HUES6 (cell line): ENCODE data around the gene UTP3.
"Not testable (repeated sequence)": the region's sequence is repeated elsewhere in the genome, so short reads cannot be mapped to it uniquely, and the experiment has no call there.

Experiments
- H3K27ac ChIP-seq: 2 replicates; pipeline ENCODE4 v1.7.0; 2013; ENCODE audit warnings: low read depth, mild to moderate bottlenecking, low read length, inconsistent platforms
- H3K27me3 ChIP-seq: 2 replicates; pipeline ENCODE4 v1.6.1; 2013; ENCODE audit warnings: low read length; ENCODE audit not compliant: control insufficient read depth, insufficient read depth
- H3K36me3 ChIP-seq: 2 replicates; pipeline ENCODE4 v1.6.1; 2013; ENCODE audit warnings: low read length; ENCODE audit not compliant: control insufficient read depth, insufficient read depth
- H3K4me1 ChIP-seq: 2 replicates; pipeline ENCODE4 v1.6.1; 2013; ENCODE audit warnings: low read length; ENCODE audit not compliant: control insufficient read depth, insufficient read depth
- H3K4me3 ChIP-seq: 2 replicates; pipeline ENCODE4 v1.5.1; 2013; ENCODE audit warnings: low read depth, low read length
- H3K9ac ChIP-seq: one replicate; pipeline ENCODE4 v1.6.1; 2013; ENCODE audit warnings: mild to moderate bottlenecking, low read length
- H3K9me3 ChIP-seq: 2 replicates; pipeline ENCODE4 v1.6.1; 2013; ENCODE audit warnings: low read depth, low read length; ENCODE audit not compliant: control insufficient read depth, insufficient read depth

The UTP3 gene

DNA sequence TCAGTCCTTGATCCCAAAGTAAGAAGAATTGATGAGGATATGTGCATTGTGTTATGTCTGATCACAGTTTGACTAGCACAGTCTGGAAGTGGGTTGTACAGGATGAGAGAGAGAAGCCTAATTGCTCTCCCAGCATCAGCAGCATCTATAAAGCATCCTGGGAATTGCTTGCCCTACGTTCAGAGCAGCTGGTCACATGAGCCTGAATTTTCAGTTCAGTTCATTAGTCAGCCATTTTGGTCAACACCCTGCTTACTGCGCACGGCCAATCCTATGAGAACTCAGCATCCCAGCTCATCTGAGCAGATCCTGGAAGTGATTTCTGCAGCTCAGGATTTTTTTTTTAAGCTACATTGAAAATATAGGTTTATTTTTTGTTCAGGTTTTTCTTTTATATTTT is 33.4 kb downstream of the UTP3 start, which contains the start of gene RUFY3:
TSS of gene RUFY3 (plus strand) at position 218 of the 400 bp plus-strand sequence. CDS start 610 bp downstream, outside the sequence.
- no peak within 1 kb of the TSS for H3K4me3 ChIP-seq
- H3K36me3 ChIP-seq, result no peaks in the 10 kb centered on the region
- H3K4me1 ChIP-seq, result peaks cover 8% of the 10 kb centered on the region
- no peaks in the 10 kb centered on the region for H3K9me3 ChIP-seq
- H3K27ac ChIP-seq, result no peak within 1 kb of the TSS
- H3K9ac ChIP-seq, result no peak within 1 kb of the TSS
- no peaks in the 10 kb centered on the region for H3K27me3 ChIP-seq

- H3K27ac ChIP-seq, result no peak overlapping the region
- H3K9me3 ChIP-seq, result no peaks in the 10 kb centered on the region
- no peaks in the 10 kb centered on the region for H3K27me3 ChIP-seq
- H3K9ac ChIP-seq, result no peak overlapping the region
- H3K36me3 ChIP-seq, result no peaks in the 10 kb centered on the region
- no peak overlapping the region for H3K4me3 ChIP-seq
- peaks cover 8% of the 10 kb centered on the region for H3K4me1 ChIP-seq
Observed at GRCh38 chr4:70722199-70722791, 34.0 kb downstream of the UTP3 start.

DNA sequence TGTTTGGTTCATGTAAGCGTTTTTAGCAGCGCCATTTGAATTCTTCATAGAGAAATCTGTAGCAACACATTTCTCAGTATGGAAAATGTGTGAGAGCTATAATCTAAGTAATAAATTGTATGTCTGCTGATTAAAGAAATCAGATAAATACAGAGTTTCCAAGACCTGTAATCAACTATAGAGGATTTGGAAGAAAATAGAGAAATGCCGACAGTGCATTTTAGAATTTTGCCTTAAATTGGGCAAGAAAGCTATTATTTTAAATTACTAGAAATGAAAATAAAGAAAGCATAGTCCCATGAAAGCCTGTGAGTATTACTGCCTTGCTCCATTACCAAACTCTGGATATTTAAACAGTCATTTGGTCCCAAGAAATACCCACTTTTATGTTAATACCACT is 36.1 kb downstream of the UTP3 start:
- Histone ChIP-seq H3K27me3 (no peaks in the 10 kb centered on the region), H3K4me1 (peaks cover 8% of the 10 kb centered on the region), H3K4me3 (no peak overlapping the region), H3K36me3 (no peaks in the 10 kb centered on the region), H3K9ac (no peak overlapping the region), H3K27ac (no peak overlapping the region), H3K9me3 (no peaks in the 10 kb centered on the region)

- H3K27me3 ChIP-seq, result no peaks in the 10 kb centered on the region
- H3K36me3 ChIP-seq, result no peaks in the 10 kb centered on the region
- peaks cover 8% of the 10 kb centered on the region for H3K4me1 ChIP-seq
- H3K4me3 ChIP-seq, result no peak overlapping the region
- no peak overlapping the region for H3K9ac ChIP-seq
- no peaks in the 10 kb centered on the region for H3K9me3 ChIP-seq
- H3K27ac ChIP-seq, result no peak overlapping the region
Observed at GRCh38 chr4:70725633-70726032, 37.3 kb downstream of the UTP3 start.

- not testable (repeated sequence) for H3K4me1 ChIP-seq, H3K27ac ChIP-seq, H3K36me3 ChIP-seq, H3K9ac ChIP-seq, H3K27me3 ChIP-seq, H3K4me3 ChIP-seq, H3K9me3 ChIP-seq
Observed at GRCh38 chr4:70726515-70726914, 38.2 kb downstream of the UTP3 start.

DNA sequence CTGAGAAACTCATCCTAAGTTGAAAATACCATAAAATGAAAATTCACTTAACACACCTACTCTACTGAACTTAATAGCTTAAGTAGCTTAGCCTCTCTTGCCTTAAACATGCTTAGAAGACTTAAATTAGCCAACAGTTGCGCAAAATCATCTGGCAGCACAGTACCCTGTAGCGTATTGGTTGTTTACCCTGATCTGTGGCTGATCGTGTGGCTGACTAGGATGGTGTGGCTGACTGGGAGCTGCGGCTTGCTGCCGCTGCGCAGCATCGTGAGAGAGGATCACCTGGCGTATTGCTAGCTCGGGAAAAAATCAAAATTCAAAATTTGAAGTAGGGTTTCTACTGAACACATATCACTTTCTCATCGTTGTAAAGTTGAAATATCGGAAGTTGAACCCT is 39.8 kb downstream of the UTP3 start:
- H3K9ac ChIP-seq, result no peak overlapping the region
- no peaks in the 10 kb centered on the region for H3K9me3 ChIP-seq
- H3K27ac ChIP-seq, result no peak overlapping the region
- H3K4me3 ChIP-seq, result no peak overlapping the region
- H3K4me1 ChIP-seq, result no peaks in the 10 kb centered on the region
- H3K27me3 ChIP-seq, result no peaks in the 10 kb centered on the region
- no peaks in the 10 kb centered on the region for H3K36me3 ChIP-seq

DNA sequence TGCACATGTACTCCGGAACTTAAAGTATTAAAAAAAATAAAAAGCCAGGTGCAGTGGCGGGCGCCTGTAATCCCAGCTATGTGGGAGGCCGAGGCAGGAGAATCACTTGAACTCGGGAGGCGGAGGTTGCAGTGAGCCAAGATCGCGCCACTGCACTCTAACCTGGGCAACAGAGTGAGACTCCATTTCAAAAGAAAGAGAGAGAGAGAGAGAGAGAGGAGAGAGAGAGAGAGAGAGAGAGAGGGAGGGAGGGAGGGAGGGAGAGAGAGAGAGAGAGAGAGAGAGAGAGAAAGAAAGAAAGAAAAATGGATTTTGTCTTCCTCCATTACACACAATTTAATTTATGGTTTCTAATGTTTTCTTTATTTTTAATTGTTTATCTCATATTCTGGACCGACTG is 44.5 kb downstream of the UTP3 start:
- not testable (repeated sequence) for H3K9me3 ChIP-seq, H3K4me1 ChIP-seq, H3K9ac ChIP-seq, H3K4me3 ChIP-seq, H3K27ac ChIP-seq, H3K27me3 ChIP-seq, H3K36me3 ChIP-seq

- Histone ChIP-seq H3K27me3 (no peaks in the 10 kb centered on the region), H3K9ac (no peak overlapping the region), H3K9me3 (no peaks in the 10 kb centered on the region), H3K27ac (no peak overlapping the region), H3K4me3 (no peak overlapping the region), H3K4me1 (peaks cover 4% of the 10 kb centered on the region; the same call in 1 of the 2 replicates), H3K36me3 (no peaks in the 10 kb centered on the region)
Observed at GRCh38 chr4:70734168-70734954, 46.0 kb downstream of the UTP3 start.

DNA sequence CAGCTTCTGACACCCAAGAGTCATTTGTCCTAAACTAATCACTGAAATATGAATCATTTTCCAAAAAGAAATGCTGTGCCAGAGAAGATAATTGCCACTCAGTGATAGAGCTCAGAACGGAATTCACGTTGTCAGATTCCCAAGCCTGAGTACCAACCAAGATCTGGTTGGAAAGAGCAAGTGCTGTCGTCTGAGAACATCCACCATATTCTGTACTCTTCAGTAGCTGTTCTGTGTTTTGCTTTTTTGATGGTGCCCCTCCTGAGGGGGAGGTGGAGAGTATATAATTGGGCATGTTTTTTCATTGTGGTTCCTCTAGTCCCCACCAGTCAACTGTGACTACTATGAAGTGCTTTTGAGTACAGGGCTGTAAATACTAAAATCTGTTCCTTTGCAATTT is 46.6 kb downstream of the UTP3 start:
- Histone ChIP-seq H3K4me1 (peaks cover 8% of the 10 kb centered on the region; the same call in 1 of the 2 replicates), H3K9ac (no peak overlapping the region)

GRCh38 chr4:70735915-70736314 is 47.6 kb downstream of the UTP3 start:
- H3K9ac ChIP-seq, H3K27ac ChIP-seq, H3K9me3 ChIP-seq, H3K36me3 ChIP-seq, H3K4me3 ChIP-seq, H3K27me3 ChIP-seq: not testable (repeated sequence)
- peaks cover 10% of the 10 kb centered on the region; the same call in 1 of the 2 replicates for H3K4me1 ChIP-seq

More for the DNA sequence above, 46.6 kb downstream of the UTP3 start:
- no peak overlapping the region for H3K27ac ChIP-seq
- H3K36me3 ChIP-seq, result no peaks in the 10 kb centered on the region
- H3K27me3 ChIP-seq, result no peaks in the 10 kb centered on the region
- no peaks in the 10 kb centered on the region for H3K9me3 ChIP-seq
- H3K4me3 ChIP-seq, result no peak overlapping the region

GRCh38 chr4:70737006-70737405 is 48.7 kb downstream of the UTP3 start:
- Histone ChIP-seq H3K27ac (no peak overlapping the region), H3K27me3 (no peaks in the 10 kb centered on the region), H3K9me3 (no peaks in the 10 kb centered on the region), H3K4me3 (no peak overlapping the region), H3K4me1 (peaks cover 15% of the 10 kb centered on the region), H3K36me3 (no peaks in the 10 kb centered on the region), H3K9ac (no peak overlapping the region)
